ENCODE data around the gene CLPTM1L.

CLPTM1L gene

DNA sequence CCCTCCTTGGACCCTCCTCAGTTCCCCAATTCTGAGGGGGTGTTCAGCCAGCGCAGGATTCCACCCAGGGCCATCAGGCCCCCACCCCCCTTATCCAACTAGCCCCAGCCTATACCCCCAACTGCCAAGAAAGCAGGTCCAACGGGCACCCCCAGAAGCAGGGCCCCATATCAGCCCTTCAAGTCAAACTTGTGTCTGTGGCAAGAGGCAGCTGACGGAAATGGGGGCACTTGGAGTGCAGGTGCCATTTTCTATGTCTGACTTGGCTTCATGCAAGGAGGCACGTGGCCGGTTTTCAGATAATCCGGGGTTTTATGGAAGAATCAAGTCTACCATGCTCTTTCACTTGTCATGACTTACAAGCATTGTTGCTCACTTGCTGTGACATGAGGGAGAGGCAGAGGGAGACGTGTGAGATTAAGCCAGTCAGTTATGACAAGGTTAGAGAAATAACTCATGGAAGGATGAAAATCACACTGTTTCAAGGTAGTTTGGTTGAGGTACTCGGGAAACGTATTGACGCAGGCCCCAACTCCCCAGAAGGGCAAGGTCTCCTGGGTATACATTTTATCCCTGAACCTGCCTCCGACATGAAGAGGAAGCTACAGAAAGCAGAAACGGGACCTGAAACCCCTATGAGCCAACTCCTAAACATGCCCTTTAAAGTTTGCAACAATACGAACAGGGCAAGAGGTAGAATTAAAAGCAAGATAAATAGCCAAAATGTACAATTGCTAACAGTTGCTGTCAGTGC lies 26.5 kb upstream of the CLPTM1L start:
- TF ChIP-seq CTCF (conservative IDR thresholded peaks at IDR 0.05) (no peak), ZFX (IDR thresholded peaks at IDR 0.05) (no peak)
- H3K27ac ChIP-seq, result no peak overlapping the region

GRCh38 chr5:1370006-1370405 lies 25.1 kb upstream of the CLPTM1L start:
- TF ChIP-seq CTCF (conservative IDR thresholded peaks at IDR 0.05) (no peak), ZFX (IDR thresholded peaks at IDR 0.05) (no peak)

DNA sequence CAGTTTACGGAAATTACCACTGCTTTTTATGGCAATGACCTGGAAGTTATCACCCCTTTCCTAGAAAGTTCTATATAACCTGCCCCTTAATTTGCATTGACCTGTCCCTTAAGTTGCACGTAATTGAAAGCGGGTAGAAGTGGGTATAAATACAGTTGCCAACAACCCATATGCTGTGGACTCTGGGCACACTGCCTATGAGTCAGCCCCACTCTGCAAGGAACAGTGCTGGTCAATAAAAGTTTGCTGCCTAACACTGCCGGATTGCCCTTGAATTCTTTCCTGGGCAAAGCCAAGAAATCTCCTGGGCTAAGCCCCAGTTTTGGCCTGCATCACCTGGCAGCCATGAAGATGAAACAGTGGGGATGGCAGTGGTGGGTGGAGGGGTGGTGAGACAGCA lies 23.9 kb upstream of the CLPTM1L start:
- TF ChIP-seq CTCF (conservative IDR thresholded peaks at IDR 0.05) (no peak), ZFX (IDR thresholded peaks at IDR 0.05) (no peak)
- no peak overlapping the region for H3K27ac ChIP-seq

More at GRCh38 chr5:1370006-1370405, 25.1 kb upstream of the CLPTM1L start:
- no peak overlapping the region for H3K27ac ChIP-seq

DNA sequence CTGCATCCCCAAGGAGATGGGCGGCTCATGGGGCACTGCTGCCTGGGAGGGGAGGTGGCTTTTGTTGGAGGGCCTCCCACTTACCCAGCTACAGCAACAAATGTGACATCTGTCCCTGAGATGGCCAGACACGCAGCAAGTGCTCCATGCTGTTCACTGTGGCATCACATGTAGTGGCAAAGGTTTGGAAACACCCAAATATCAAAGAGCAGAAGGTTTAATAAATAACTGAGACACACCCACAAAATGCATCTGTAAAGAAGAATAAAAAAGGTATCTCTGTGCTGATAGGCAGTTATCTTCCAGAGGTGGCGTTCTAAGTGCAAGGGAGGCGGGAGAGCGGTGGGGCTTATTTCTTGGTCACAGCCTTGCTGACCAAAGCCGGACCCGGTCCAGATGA lies 23.3 kb upstream of the CLPTM1L start:
- H3K27ac ChIP-seq, result no peak overlapping the region

GRCh38 chr5:1367149-1367548 lies 22.2 kb upstream of the CLPTM1L start:
- no peak overlapping the region for H3K27ac ChIP-seq
- TF ChIP-seq ZFX (IDR thresholded peaks at IDR 0.05) (no peak), CTCF (conservative IDR thresholded peaks at IDR 0.05) (no peak)

More for the DNA sequence above, 23.3 kb upstream of the CLPTM1L start:
- no peak for TF ChIP-seq ZFX (IDR thresholded peaks at IDR 0.05)
- no peak for TF ChIP-seq CTCF (conservative IDR thresholded peaks at IDR 0.05)

DNA sequence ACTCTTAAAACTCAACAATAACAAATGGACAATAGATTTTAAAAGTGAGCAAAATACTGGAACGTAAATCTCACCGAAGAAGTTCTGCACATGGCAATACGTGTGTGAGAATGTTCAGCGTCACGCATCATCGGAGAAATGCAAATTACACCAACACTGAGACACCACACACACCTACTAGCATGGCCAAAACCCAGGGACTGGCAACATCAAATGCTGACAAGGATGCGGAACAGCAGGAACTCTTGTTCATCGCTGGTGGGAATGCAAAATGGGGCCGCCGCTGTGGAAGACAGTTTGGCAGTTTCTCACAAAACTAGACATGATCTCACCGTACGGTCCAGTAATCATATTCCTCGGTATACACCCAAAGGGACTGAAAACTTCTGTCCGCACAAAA lies 21.6 kb upstream of the CLPTM1L start:
- no peak for TF ChIP-seq ZFX (IDR thresholded peaks at IDR 0.05)
- no peak for TF ChIP-seq CTCF (conservative IDR thresholded peaks at IDR 0.05)
- no peak overlapping the region for H3K27ac ChIP-seq

- no peak for TF ChIP-seq ZFX (IDR thresholded peaks at IDR 0.05)
- no peak for TF ChIP-seq CTCF (conservative IDR thresholded peaks at IDR 0.05)
- peak overlapping the region; percentile 74 for H3K27ac ChIP-seq
Measured at GRCh38 chr5:1364211-1364610, 19.3 kb upstream of the CLPTM1L start.

Measured in C4-2B (cell line).